Uterus (tissue), 2 donors: ENCODE data around the gene USP31.

ENCODE experiments used
- POLR2A ChIP-seq, 2 donors: fragments of 450-650 bp; IDR thresholded peaks; one replicate each; pipeline ENCODE4 v1.6.1; 2016; ENCODE audit warnings: antibody characterized with exemption in 2 of 2, mild to moderate bottlenecking in 1 of 2, moderate library complexity in 1 of 2
- TF ChIP-seq, protein P1 (sequence below), 4 experiments: fragments of 200-600 bp in 2 of 4; fragments of 450-650 bp in 2 of 4; sonication (generic) in 2 of 4; IDR thresholded peaks; one replicate each; pipeline ENCODE4 v1.5.1; 2016 to 2019; ENCODE audit warnings: antibody characterized with exemption in 4 of 4, mild to moderate bottlenecking in 2 of 4, moderate library complexity in 1 of 4

- TF ChIP-seq, protein P1, sequence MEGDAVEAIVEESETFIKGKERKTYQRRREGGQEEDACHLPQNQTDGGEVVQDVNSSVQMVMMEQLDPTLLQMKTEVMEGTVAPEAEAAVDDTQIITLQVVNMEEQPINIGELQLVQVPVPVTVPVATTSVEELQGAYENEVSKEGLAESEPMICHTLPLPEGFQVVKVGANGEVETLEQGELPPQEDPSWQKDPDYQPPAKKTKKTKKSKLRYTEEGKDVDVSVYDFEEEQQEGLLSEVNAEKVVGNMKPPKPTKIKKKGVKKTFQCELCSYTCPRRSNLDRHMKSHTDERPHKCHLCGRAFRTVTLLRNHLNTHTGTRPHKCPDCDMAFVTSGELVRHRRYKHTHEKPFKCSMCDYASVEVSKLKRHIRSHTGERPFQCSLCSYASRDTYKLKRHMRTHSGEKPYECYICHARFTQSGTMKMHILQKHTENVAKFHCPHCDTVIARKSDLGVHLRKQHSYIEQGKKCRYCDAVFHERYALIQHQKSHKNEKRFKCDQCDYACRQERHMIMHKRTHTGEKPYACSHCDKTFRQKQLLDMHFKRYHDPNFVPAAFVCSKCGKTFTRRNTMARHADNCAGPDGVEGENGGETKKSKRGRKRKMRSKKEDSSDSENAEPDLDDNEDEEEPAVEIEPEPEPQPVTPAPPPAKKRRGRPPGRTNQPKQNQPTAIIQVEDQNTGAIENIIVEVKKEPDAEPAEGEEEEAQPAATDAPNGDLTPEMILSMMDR (IDR thresholded peaks at IDR 0.05) = no peak
- TF ChIP-seq POLR2A (IDR thresholded peaks at IDR 0.05) = no peak
These were observed 28.7 kb downstream of the USP31 start for GRCh38 chr16:23120562-23120961.
